GM12892 (cell line): ENCODE results near the gene OSTF1.

Experiments used
- POLR2A ChIP-seq: IDR thresholded peaks from 2 replicates; pipeline ENCODE4 v1.6.1; 2011; ENCODE audit warnings: low read depth, low read length, control low read depth
- POLR2AphosphoS5 ChIP-seq: IDR thresholded peaks from 2 replicates; pipeline ENCODE4 v1.6.1; 2011; ENCODE audit warnings: low read depth, low read length, control low read depth

GRCh38 chr9:75186767-75187380, 98.6 kb downstream of the OSTF1 start:
- TF ChIP-seq POLR2AphosphoS5 (no peak), POLR2A (no peak)
